ENCODE results near the gene PCP4L1.

PCP4L1 gene

GRCh38 chr1:161324020-161324419 is 65.5 kb downstream of the PCP4L1 start:
- peak in 2 of 5 experiments; percentile 20 to 82 for DNase-seq

DNA sequence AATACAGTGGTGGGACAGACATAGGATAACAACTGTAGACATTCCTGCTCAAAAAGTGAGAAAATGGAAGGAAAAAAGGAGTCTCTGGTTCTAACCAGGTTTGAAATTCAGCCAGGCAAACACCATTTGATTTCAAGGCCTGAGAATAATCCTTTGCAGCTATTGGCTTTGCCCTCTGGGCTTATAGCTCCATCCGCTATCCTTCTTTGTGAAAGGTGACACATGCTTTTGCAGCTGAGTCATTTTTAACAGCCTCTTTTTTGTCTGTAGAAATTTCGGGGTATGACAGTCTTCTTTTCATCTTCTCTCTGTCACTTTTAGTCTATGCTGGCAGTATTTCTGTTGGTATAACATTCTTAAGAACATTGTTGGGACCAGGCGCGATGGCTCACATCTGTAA is 71.8 kb downstream of the PCP4L1 start:
- no peak for DNase-seq

DNA sequence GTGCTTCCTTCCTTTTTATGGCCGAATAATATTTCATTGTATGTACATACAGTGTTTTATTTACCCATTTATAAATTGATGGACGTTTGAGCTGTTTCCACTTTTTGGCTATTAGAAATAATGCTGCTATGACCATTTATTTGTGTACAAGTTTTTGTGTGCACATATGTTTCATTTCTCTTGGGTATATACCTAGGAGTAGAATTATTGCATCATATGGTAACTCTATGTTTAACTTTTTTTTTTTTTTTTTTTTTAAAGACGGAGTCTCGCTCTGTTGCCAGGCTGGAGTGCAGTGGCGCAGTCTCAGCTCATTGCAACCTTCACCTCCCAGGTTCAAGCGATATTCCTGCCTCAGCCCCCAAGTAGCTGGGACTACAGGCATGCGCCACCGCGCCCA is 74.6 kb downstream of the PCP4L1 start:
- DNase-seq = no peak
